B cell (primary cell): Measurements from ENCODE around the gene HS3ST3B1. TPM values are rescaled to one million over a fixed set of nuclear protein-coding genes. Genes with fewer than 3 reads are reported as not detected.

Experiments
- ATAC-seq: fragments of 200-7000 bp; cut with Tn5 transposase; one replicate; pipeline ENCODE4 v1.10.0; 2021; ENCODE audit warnings: low read depth, mild to moderate bottlenecking, moderate number of reproducible peaks, moderate library complexity
- CTCF ChIA-PET: fragments of 350-600 bp; sonication (Branson Sonifier 250); formaldehyde crosslinking; loops from one replicate; lab custom pipeline; 2021; ENCODE audit warnings: antibody characterized with exemption, inconsistent platforms; lab: Charles Lee
- POLR2A ChIA-PET: fragments of 350-600 bp; sonication (Branson Sonifier 250); formaldehyde crosslinking; loops from one replicate; lab custom pipeline; 2021; ENCODE audit warnings: antibody characterized with exemption; lab: Charles Lee
- DNase-seq: peaks from one replicate; pipeline ENCODE4 v3.0.0; 2013
- H2AFZ ChIP-seq: 2 replicates; pipeline ENCODE4 v1.6.1; 2012; ENCODE audit warnings: mild to moderate bottlenecking, low read depth, low read length; ENCODE audit not compliant: insufficient read depth, poor library complexity, severe bottlenecking
- H3K27ac ChIP-seq, 2 donors: 1 replicate in 1 of 2; 2 replicates in 1 of 2; pipeline ENCODE4 v1.5.1; 2012 to 2013; ENCODE audit warnings: low read length in 2 of 2, mild to moderate bottlenecking in 2 of 2, moderate library complexity in 1 of 2
- H3K27me3 ChIP-seq, 4 experiments: fragments of 200-600 bp in 1 of 4; sonication (generic) in 1 of 4; replicated peaks in 1 of 4; 1 replicate in 2 of 4; 2 replicates in 2 of 4; pipeline versions ENCODE4 v1.6.1 to v1.7.0; 2013 to 2016; ENCODE audit warnings: low read length in 3 of 4, mild to moderate bottlenecking in 2 of 4, mixed read lengths in 1 of 4, moderate library complexity in 1 of 4; ENCODE audit not compliant: insufficient read depth in 4 of 4, control insufficient read depth in 3 of 4; ENCODE audit errors: control extremely low read depth in 1 of 4
- H3K36me3 ChIP-seq, 2 experiments: replicated peaks in 1 of 2; 1 replicate in 1 of 2; 2 replicates in 1 of 2; pipeline versions ENCODE4 v1.6.1 to v1.7.1; 2013; ENCODE audit warnings: low read length in 1 of 2; ENCODE audit not compliant: insufficient read depth in 2 of 2, control insufficient read depth in 1 of 2; ENCODE audit errors: control extremely low read depth in 1 of 2, extremely low read depth in 1 of 2
- H3K4me1 ChIP-seq, 2 donors: fragments of 200-600 bp in 1 of 2; sonication (generic) in 1 of 2; 1 replicate in 1 of 2; 2 replicates in 1 of 2; pipeline versions ENCODE4 v1.5.1 to v1.6.1; 2013 to 2017; ENCODE audit warnings: low read length in 2 of 2; ENCODE audit not compliant: control insufficient read depth in 2 of 2, insufficient read depth in 2 of 2
- H3K4me2 ChIP-seq: replicated peaks from 2 replicates; pipeline ENCODE3; 2012; ENCODE audit warnings: mild to moderate bottlenecking, low read depth, low read length; ENCODE audit not compliant: poor library complexity, severe bottlenecking
- H3K4me3 ChIP-seq, 5 experiments: fragments of 200-600 bp in 1 of 5; sonication (generic) in 1 of 5; 1 replicate in 3 of 5; 2 replicates in 2 of 5; pipeline versions ENCODE4 v1.5.1 to v1.7.0; 2011 to 2016; ENCODE audit warnings: low read length in 4 of 5, mild to moderate bottlenecking in 4 of 5, low read depth in 2 of 5, control low read depth in 1 of 5, moderate library complexity in 1 of 5; ENCODE audit not compliant: insufficient read depth in 1 of 5; ENCODE audit errors: control extremely low read depth in 1 of 5, extremely low read depth in 1 of 5
- H3K79me2 ChIP-seq: fragments of 200-600 bp; sonication (generic); one replicate; pipeline ENCODE4 v1.6.0; 2016; ENCODE audit warnings: low read length; ENCODE audit not compliant: control insufficient read depth, insufficient read depth
- H3K9ac ChIP-seq: fragments of 200-600 bp; sonication (generic); 2 replicates; pipeline ENCODE4 v1.6.1; 2017; ENCODE audit warnings: mild to moderate bottlenecking, low read length, moderate library complexity
- H3K9me3 ChIP-seq, 3 donors: one replicate each; pipeline versions ENCODE4 v1.6.1 to v1.7.1; 2013; ENCODE audit warnings: low read length in 2 of 3; ENCODE audit not compliant: control insufficient read depth in 2 of 3, insufficient read depth in 1 of 3; ENCODE audit errors: control extremely low read depth in 1 of 3
- H4K20me1 ChIP-seq: 2 replicates; pipeline ENCODE4 v1.6.0; 2012; ENCODE audit warnings: mild to moderate bottlenecking, low read length; ENCODE audit not compliant: insufficient read depth, control insufficient read depth, poor library complexity, severe bottlenecking
- H3K27ac Mint-ChIP-seq: one replicate; pipeline ENCODE4 v1.8.0; 2021; ENCODE audit warnings: mixed read lengths
- H3K27me3 Mint-ChIP-seq: one replicate; pipeline ENCODE4 v1.8.0; 2021; ENCODE audit warnings: mixed read lengths
- H3K4me1 Mint-ChIP-seq: one replicate; pipeline ENCODE4 v1.8.0; 2021; ENCODE audit warnings: mixed read lengths
- H3K4me3 Mint-ChIP-seq: one replicate; pipeline ENCODE4 v1.8.0; 2021; ENCODE audit warnings: mixed read lengths
- H3K9me3 Mint-ChIP-seq: one replicate; pipeline ENCODE4 v1.8.0; 2022; ENCODE audit warnings: mixed read lengths; ENCODE audit not compliant: insufficient read depth
- EZH2 ChIP-seq: IDR thresholded peaks from 2 replicates; pipeline ENCODE4 v1.6.1; 2012; ENCODE audit warnings: borderline replicate concordance, low read depth, mild to moderate bottlenecking, moderate library complexity, low read length; ENCODE audit not compliant: insufficient read depth, poor library complexity, severe bottlenecking
- WGBS: methylation state at CpG from one replicate; pipeline ENCODE4 v1.1.5; 2013; ENCODE audit warnings: missing lambda C conversion rate; ENCODE audit not compliant: insufficient coverage; 5-methylcytosine and 5-hydroxymethylcytosine counted together
- intact Hi-C: fragments of 100-400 bp; cut with micrococcal nuclease; formaldehyde crosslinking; loops from one replicate; pipeline ENCODE4 v1.10.0; 2022
- polyA plus RNA-seq: library from polyadenylated mRNA; depleted of rRNA; stranded (reverse); fragments of >200 nt; gene quantifications from 2 replicates; pipeline ENCODE4 v1.2.3, GENCODE V29; 2012
- total RNA-seq, 2 donors: library from RNA; stranded (reverse); fragments of 120-200 nt in 1 of 2; gene quantifications; 1 replicate in 1 of 2; 2 replicates in 1 of 2; pipeline versions ENCODE4 v1.2.3 to v1.2.4, GENCODE V29; 2013 to 2022
- TF ChIP-seq, protein P1 (sequence below): fragments of 200-600 bp; IDR thresholded peaks from one replicate; pipeline ENCODE4 v1.8.0; 2022; ENCODE audit warnings: antibody characterized with exemption, mild to moderate bottlenecking

Gene HS3ST3B1
- total and polyA plus RNA-seq, 2 donors (not counting 1 experiment from before 2014, with no cell fraction given) = 0.75 to 8.4 TPM

DNA sequence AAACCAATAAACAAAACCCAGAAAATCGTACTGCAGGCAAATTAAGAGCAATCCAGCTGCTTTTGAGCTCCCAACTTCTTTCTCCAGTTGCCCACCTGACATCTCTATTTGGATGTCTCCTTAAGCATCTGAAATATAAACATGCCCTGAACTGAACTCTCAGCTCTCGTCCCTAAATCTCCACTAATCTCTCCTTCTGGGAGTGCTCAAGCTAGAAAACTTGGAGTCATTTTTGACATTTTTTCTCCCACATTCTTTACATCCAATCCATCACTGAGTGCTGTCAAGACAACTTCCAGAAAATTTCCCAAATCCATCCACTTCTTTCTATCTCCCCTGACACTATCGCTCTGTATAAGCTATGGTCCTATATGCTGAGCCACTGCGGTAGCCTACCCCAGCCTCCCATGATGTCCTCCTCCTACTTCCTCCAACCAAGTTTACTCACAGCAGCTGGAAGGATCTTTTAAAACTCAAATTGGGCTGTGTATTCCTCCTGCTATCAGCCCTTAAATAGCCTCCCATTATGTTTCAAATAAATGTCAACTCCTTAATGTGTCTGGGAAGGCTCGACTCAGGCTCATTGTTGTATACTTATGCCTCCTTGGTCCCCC is 53.1 kb downstream of the HS3ST3B1 start:
- Histone ChIP-seq H4K20me1 (no peaks in the 10 kb centered on the region), H3K4me2 (no peak overlapping the region), H2AFZ (no peak overlapping the region), H3K4me3 (no peak overlapping the region), H3K9me3 (peaks cover 0 to 2% (median 0%) of the 10 kb centered on the region in 3 donors), H3K4me1 (peaks cover 21% of the 10 kb centered on the region in 2 donors), H3K9ac (no peak overlapping the region), H3K79me2 (no peaks in the 10 kb centered on the region), H3K36me3 (no peaks in the 10 kb centered on the region), H3K27ac (no peak overlapping the region), H3K27me3 (peaks cover 0 to 47% (median 39%) of the 10 kb centered on the region in 4 experiments)
- Mint-ChIP-seq H3K4me1 (peaks cover 31% of the 10 kb centered on the region), H3K27me3 (peaks cover 16% of the 10 kb centered on the region), H3K4me3 (no peak overlapping the region), H3K9me3 (no peaks in the 10 kb centered on the region), H3K27ac (no peak overlapping the region)
- DNase-seq (no peak), ATAC-seq (no peak)
- CTCF ChIA-PET = interaction anchor here (1.4 to 3.2 kb wide), 2 partner anchors 52 to 79 kb away, joined by 4 to 24 read pairs; partner anchors contain the start of gene HS3ST3B1
- intact Hi-C loops = no loop called here
- 97% methylated on average over 4 of the region's 5 CpGs for WGBS
- TF ChIP-seq, protein P1, sequence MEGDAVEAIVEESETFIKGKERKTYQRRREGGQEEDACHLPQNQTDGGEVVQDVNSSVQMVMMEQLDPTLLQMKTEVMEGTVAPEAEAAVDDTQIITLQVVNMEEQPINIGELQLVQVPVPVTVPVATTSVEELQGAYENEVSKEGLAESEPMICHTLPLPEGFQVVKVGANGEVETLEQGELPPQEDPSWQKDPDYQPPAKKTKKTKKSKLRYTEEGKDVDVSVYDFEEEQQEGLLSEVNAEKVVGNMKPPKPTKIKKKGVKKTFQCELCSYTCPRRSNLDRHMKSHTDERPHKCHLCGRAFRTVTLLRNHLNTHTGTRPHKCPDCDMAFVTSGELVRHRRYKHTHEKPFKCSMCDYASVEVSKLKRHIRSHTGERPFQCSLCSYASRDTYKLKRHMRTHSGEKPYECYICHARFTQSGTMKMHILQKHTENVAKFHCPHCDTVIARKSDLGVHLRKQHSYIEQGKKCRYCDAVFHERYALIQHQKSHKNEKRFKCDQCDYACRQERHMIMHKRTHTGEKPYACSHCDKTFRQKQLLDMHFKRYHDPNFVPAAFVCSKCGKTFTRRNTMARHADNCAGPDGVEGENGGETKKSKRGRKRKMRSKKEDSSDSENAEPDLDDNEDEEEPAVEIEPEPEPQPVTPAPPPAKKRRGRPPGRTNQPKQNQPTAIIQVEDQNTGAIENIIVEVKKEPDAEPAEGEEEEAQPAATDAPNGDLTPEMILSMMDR = no peak
- TF ChIP-seq EZH2 = no peak
- POLR2A ChIA-PET = no interaction called here

DNA sequence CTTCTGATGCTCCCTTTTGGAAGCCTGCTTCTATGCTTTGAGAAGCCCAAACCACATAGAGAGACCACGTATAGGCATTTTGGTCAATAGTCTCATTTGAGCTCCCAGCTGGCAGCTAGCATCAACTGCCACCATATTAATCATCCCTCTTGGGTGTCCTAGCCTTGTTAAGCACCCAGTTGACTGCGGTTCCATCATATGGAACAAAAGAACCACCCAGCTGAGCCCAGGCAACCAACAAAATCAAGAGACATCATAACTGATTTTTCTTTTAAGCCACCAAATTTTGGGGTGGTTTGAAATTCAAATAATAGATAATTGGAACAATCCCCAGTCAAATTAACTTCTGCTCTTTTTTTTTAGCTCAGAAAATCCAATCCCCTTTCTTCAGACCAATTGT is 53.9 kb downstream of the HS3ST3B1 start:
- TF ChIP-seq EZH2 = no peak
- TF ChIP-seq, protein P1 = no peak
- H3K9me3 ChIP-seq = no peaks in the 10 kb centered on the region
- H2AFZ ChIP-seq = no peak overlapping the region
- no peaks in the 10 kb centered on the region for H3K36me3 ChIP-seq
- 80% methylated on average over 1 of the region's 2 CpGs for WGBS
- no peak for ATAC-seq
- intact Hi-C loops = loop anchor here (5.0 kb wide), 1 partner anchor 252 kb away; no protein-coding TSS in a partner anchor
- H3K27me3 Mint-ChIP-seq = peaks cover 12% of the 10 kb centered on the region
- H3K4me1 ChIP-seq = peaks cover 29% of the 10 kb centered on the region in 2 donors
- H3K4me2 ChIP-seq = no peak overlapping the region
- no peaks in the 10 kb centered on the region for H3K79me2 ChIP-seq
- no peaks in the 10 kb centered on the region for H4K20me1 ChIP-seq
- no peak overlapping the region for H3K4me3 ChIP-seq
- no peaks in the 10 kb centered on the region for H3K9me3 Mint-ChIP-seq
- H3K27ac ChIP-seq = no peak overlapping the region
- peaks cover 0 to 47% (median 37%) of the 10 kb centered on the region in 4 experiments for H3K27me3 ChIP-seq
- no peak overlapping the region for H3K9ac ChIP-seq
- ChIA-PET POLR2A (no interaction called here), CTCF (interaction anchor here (1.4 kb wide), 1 partner anchor 78 kb away, joined by 4 read pairs; no protein-coding TSS in a partner anchor)
- H3K4me3 Mint-ChIP-seq = no peak overlapping the region
- H3K27ac Mint-ChIP-seq = no peak overlapping the region
- no peak for DNase-seq
- H3K4me1 Mint-ChIP-seq = peaks cover 39% of the 10 kb centered on the region
